K562 (cell line): ENCODE data around the gene TRAPPC4. TPM values are rescaled to one million over a fixed set of nuclear protein-coding genes. Genes with fewer than 3 reads are reported as not detected.

ENCODE experiments used
- ARID2 ChIP-seq: fragments of 450-650 bp; IDR thresholded peaks from 2 replicates; pipeline ENCODE4 v1.6.1; 2017; ENCODE audit warnings: antibody characterized with exemption, mild to moderate bottlenecking
- FOS ChIP-seq: IDR thresholded peaks from 3 replicates; pipeline ENCODE4 v1.6.1; 2011; ENCODE audit not compliant: insufficient read length; ENCODE audit errors: extremely low read depth
- KDM4B ChIP-seq, 2 experiments: fragments of 450-650 bp in 1 of 2; sonication (generic) in 1 of 2; IDR thresholded peaks; 2 replicates each; pipeline ENCODE4 v1.6.1; 2016 to 2017; ENCODE audit warnings: borderline replicate concordance in 2 of 2, antibody characterized with exemption in 1 of 2, low read depth in 1 of 2, mild to moderate bottlenecking in 1 of 2
- KLF6 ChIP-seq: fragments of 250-450 bp; sonication (Bioruptor Pico); IDR thresholded peaks from 2 replicates; pipeline ENCODE4 v1.4.0; 2020; ENCODE audit warnings: mild to moderate bottlenecking, moderate library complexity, borderline replicate concordance
- MBD2 ChIP-seq: sonication (generic); IDR thresholded peaks from 2 replicates; pipeline ENCODE4 v1.6.1; 2016; ENCODE audit warnings: low read depth, borderline replicate concordance
- RBM17 ChIP-seq: fragments of 200-400 bp; formaldehyde crosslinking; IDR thresholded peaks from 2 replicates; pipeline ENCODE4 v1.6.1; 2017; ENCODE audit warnings: low read depth, mild to moderate bottlenecking, low read length, borderline replicate concordance
- SRSF1 ChIP-seq: fragments of 200-400 bp; formaldehyde crosslinking; IDR thresholded peaks from 2 replicates; pipeline ENCODE4 v1.6.1; 2017; ENCODE audit warnings: mild to moderate bottlenecking, low read depth, low read length, moderate library complexity
- SRSF3 ChIP-seq: fragments of 200-400 bp; formaldehyde crosslinking; IDR thresholded peaks from 2 replicates; pipeline ENCODE4 v1.6.1; 2016; ENCODE audit warnings: mild to moderate bottlenecking, low read length, moderate library complexity; ENCODE audit not compliant: insufficient read depth
- ZBTB17 ChIP-seq: fragments of 450-650 bp; formaldehyde crosslinking; IDR thresholded peaks from 2 replicates; pipeline ENCODE4 v1.4.0; 2020; ENCODE audit warnings: mild to moderate bottlenecking
- ZNF444 ChIP-seq: fragments of 250-450 bp; sonication (Bioruptor Pico); IDR thresholded peaks from 2 replicates; pipeline ENCODE4 v1.4.0; 2020; ENCODE audit warnings: mild to moderate bottlenecking, moderate library complexity
- ZNF785 ChIP-seq: fragments of 250-450 bp; sonication (Bioruptor Pico); IDR thresholded peaks from 2 replicates; pipeline ENCODE4 v1.4.0; 2020; ENCODE audit warnings: mild to moderate bottlenecking
- polyA plus RNA-seq, 8 experiments: library from polyadenylated mRNA; depleted of rRNA in 4 of 8; stranded (reverse) in 5 of 8; unstranded in 3 of 8; fragments of >200 nt; fragmentation: Nextera tagmentation in 2 of 8; fragmentation: Illumina TruSeq in 1 of 8; extraction: Ambion mirVana in 2 of 8; extraction: Trizol in 1 of 8; gene quantifications; 2 replicates each; pipeline versions ENCODE4 v1.2.1 to v1.2.3, GENCODE V29; 2011 to 2014; ENCODE audit warnings: inconsistent platforms in 1 of 8, missing spikeins in 1 of 8
- total RNA-seq, 7 experiments: library from RNA; depleted of rRNA in 6 of 7; stranded (reverse); fragments of >200 nt in 6 of 7; fragmentation: Illumina TruSeq in 2 of 7; extraction: Trizol in 2 of 7; gene quantifications; 2 replicates each; pipeline versions ENCODE4 v1.2.1 to v1.2.3, GENCODE V29; 2011 to 2021; ENCODE audit warnings: low replicate concordance in 1 of 7
- TF ChIP-seq, protein P1 (sequence below): fragments of 450-650 bp; IDR thresholded peaks from 2 replicates; pipeline ENCODE4 v1.6.1; 2017; ENCODE audit warnings: antibody characterized with exemption, mild to moderate bottlenecking
- TF ChIP-seq, protein P2 (sequence below): fragments of 250-450 bp; sonication (Bioruptor Pico); IDR thresholded peaks from 2 replicates; pipeline ENCODE4 v1.8.0; 2022; ENCODE audit warnings: moderate library complexity, mild to moderate bottlenecking, inconsistent platforms
- TF ChIP-seq, protein P3 (sequence below): fragments of 450-650 bp; formaldehyde crosslinking; IDR thresholded peaks from 2 replicates; pipeline ENCODE4 v1.4.0; 2020; ENCODE audit warnings: mild to moderate bottlenecking, moderate library complexity
- TF ChIP-seq, protein P4 (sequence below), 3 experiments: fragments of 200-800 bp in 1 of 3; sonication (Bioruptor generic) in 1 of 3; sonication (generic) in 1 of 3; formaldehyde crosslinking in 1 of 3; IDR thresholded peaks; 2 replicates each; pipeline versions ENCODE4 v1.6.1 to v1.8.0; 2016 to 2022; ENCODE audit warnings: mild to moderate bottlenecking in 2 of 3, missing compliant biosample characterization in 2 of 3, missing genetic modification characterization in 2 of 3, missing genetic modification reagents in 1 of 3
- TF ChIP-seq, protein P5 (sequence below): fragments of 250-450 bp; sonication (Bioruptor Pico); IDR thresholded peaks from 2 replicates; pipeline ENCODE4 v1.4.0; 2020; ENCODE audit warnings: borderline replicate concordance

Gene TRAPPC4
- total and polyA plus RNA-seq, 9 of the 15 experiments (the other 6 are each of a cell fraction or from before 2014, with no cell fraction given): 121 to 524 (median 142) TPM

DNA sequence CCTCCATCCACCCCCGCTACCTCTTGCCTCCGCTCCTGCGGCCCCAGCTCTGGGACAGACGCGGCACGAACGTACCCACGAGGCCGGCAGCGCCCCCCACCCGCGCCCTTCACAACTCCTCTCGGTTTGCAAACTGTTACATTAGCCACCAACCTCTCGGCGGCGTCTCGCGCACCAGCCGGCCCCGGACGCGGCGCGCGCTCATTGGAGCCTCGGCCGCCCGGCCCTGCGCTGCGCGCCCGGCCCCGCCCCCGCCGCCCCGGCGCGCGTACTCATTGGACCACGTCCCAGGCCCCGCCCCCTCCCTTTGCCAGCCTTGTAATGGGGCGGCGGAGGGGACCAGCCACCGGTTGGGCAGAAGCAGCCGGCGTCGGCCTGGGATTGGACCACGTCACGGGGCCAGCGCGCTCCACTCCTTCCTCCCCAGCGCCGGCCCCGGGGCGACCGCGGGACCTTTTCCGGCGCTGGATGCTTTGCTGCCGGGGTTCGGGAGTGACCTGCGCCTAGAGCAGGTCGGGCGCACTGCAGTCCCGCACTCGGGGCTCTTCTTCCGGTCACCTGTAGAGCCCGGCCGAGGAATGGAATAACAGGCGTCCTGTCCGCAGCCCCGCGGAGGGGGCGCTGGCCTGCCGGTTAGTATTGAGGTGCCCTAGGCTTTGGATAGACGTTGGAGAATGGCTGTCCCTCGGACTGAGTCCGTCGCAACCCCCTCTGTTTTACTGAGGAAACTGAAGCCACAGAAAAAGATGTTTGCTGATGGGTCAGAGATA, 38.6 kb downstream of the TRAPPC4 start, which contains the start of gene HYOU1 (continued):
- TF ChIP-seq, protein P1, sequence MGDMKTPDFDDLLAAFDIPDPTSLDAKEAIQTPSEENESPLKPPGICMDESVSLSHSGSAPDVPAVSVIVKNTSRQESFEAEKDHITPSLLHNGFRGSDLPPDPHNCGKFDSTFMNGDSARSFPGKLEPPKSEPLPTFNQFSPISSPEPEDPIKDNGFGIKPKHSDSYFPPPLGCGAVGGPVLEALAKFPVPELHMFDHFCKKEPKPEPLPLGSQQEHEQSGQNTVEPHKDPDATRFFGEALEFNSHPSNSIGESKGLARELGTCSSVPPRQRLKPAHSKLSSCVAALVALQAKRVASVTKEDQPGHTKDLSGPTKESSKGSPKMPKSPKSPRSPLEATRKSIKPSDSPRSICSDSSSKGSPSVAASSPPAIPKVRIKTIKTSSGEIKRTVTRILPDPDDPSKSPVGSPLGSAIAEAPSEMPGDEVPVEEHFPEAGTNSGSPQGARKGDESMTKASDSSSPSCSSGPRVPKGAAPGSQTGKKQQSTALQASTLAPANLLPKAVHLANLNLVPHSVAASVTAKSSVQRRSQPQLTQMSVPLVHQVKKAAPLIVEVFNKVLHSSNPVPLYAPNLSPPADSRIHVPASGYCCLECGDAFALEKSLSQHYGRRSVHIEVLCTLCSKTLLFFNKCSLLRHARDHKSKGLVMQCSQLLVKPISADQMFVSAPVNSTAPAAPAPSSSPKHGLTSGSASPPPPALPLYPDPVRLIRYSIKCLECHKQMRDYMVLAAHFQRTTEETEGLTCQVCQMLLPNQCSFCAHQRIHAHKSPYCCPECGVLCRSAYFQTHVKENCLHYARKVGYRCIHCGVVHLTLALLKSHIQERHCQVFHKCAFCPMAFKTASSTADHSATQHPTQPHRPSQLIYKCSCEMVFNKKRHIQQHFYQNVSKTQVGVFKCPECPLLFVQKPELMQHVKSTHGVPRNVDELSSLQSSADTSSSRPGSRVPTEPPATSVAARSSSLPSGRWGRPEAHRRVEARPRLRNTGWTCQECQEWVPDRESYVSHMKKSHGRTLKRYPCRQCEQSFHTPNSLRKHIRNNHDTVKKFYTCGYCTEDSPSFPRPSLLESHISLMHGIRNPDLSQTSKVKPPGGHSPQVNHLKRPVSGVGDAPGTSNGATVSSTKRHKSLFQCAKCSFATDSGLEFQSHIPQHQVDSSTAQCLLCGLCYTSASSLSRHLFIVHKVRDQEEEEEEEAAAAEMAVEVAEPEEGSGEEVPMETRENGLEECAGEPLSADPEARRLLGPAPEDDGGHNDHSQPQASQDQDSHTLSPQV: no peak
- TF ChIP-seq, protein P2, sequence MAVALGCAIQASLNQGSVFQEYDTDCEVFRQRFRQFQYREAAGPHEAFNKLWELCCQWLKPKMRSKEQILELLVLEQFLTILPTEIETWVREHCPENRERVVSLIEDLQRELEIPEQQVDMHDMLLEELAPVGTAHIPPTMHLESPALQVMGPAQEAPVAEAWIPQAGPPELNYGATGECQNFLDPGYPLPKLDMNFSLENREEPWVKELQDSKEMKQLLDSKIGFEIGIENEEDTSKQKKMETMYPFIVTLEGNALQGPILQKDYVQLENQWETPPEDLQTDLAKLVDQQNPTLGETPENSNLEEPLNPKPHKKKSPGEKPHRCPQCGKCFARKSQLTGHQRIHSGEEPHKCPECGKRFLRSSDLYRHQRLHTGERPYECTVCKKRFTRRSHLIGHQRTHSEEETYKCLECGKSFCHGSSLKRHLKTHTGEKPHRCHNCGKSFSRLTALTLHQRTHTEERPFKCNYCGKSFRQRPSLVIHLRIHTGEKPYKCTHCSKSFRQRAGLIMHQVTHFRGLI (CRISPR knock-in tag): no peak
- TF ChIP-seq ZNF785 (CRISPR knock-in tag) (no peak), SRSF3 (no peak), RBM17 (no peak), FOS (peak; percentile 58), ARID2 (no peak), SRSF1 (no peak), KDM4B (IDR thresholded peaks at IDR 0.05; ENCODE audit: borderline replicate concordance in 2 of 2, low read depth in 1 of 2) (no peak), ZNF444 (CRISPR knock-in tag) (no peak), ZBTB17 (CRISPR knock-in tag) (peak; percentile 37; the same call in 1 of the 2 replicates), MBD2 (peak; percentile 56; the same call in 1 of the 2 replicates), KLF6 (CRISPR knock-in tag) (no peak)
- TF ChIP-seq, protein P3, sequence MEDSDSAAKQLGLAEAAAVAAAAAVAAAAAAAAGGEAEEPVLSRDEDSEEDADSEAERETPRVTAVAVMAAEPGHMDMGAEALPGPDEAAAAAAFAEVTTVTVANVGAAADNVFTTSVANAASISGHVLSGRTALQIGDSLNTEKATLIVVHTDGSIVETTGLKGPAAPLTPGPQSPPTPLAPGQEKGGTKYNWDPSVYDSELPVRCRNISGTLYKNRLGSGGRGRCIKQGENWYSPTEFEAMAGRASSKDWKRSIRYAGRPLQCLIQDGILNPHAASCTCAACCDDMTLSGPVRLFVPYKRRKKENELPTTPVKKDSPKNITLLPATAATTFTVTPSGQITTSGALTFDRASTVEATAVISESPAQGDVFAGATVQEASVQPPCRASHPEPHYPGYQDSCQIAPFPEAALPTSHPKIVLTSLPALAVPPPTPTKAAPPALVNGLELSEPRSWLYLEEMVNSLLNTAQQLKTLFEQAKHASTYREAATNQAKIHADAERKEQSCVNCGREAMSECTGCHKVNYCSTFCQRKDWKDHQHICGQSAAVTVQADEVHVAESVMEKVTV (CRISPR knock-in tag): no peak
- TF ChIP-seq, protein P4, sequence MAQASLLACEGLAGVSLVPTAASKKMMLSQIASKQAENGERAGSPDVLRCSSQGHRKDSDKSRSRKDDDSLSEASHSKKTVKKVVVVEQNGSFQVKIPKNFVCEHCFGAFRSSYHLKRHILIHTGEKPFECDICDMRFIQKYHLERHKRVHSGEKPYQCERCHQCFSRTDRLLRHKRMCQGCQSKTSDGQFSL (CRISPR knock-in tag; IDR thresholded peaks at IDR 0.05): peak; percentile 77; the same call in 1 of the 2 replicates
- TF ChIP-seq, protein P4 (tag; IDR thresholded peaks at IDR 0.05): no peak
- TF ChIP-seq, protein P5, sequence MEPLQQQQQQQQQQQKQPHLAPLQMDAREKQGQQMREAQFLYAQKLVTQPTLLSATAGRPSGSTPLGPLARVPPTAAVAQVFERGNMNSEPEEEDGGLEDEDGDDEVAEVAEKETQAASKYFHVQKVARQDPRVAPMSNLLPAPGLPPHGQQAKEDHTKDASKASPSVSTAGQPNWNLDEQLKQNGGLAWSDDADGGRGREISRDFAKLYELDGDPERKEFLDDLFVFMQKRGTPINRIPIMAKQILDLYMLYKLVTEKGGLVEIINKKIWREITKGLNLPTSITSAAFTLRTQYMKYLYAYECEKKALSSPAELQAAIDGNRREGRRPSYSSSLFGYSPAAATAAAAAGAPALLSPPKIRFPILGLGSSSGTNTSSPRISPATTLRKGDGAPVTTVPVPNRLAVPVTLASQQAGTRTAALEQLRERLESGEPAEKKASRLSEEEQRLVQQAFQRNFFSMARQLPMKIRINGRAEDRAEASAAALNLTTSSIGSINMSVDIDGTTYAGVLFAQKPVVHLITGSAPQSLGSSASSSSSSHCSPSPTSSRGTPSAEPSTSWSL (CRISPR knock-in tag): no peak
